Frontal cortex (tissue), 4 donors: ENCODE measurements around the gene MVK. TPM values are rescaled to one million over a fixed set of nuclear protein-coding genes. Genes with fewer than 3 reads are reported as not detected.

ENCODE experiments used
- DNase-seq, 2 donors: peaks; one replicate each; pipeline ENCODE4 v3.0.0; 2012; ENCODE audit warnings: low spot score in 2 of 2
- FAIRE-seq: peaks from 2 replicates; lab custom pipeline; 2012; peaks lifted over from hg19 to GRCh38; lab: Jason Lieb, UNC
- total RNA-seq: library from RNA; depleted of rRNA; stranded (reverse); fragments of >200 nt; gene quantifications from one replicate; pipeline ENCODE4 v1.2.3, GENCODE V29; 2014
- donor health status: control.
- donor health status: control.
- donor health status: control.

The MVK gene
- total RNA-seq, result 14.3 TPM

- DNase-seq (peak; percentile 99), FAIRE-seq (peak; percentile 79)
These were observed at the start of gene MVK, which contains the start of gene MMAB for GRCh38 chr12:109573029-109573913. TSS of gene MVK (plus strand) at chr12:109573794. CDS start at chr12:109574823, 1,029 bp downstream. TSS of gene MMAB (minus strand) at chr12:109573504. CDS start at chr12:109573480, 24 bp downstream.

- DNase-seq, result no peak
- FAIRE-seq, result no peak
These were observed 48.9 kb upstream of the MVK start for GRCh38 chr12:109524466-109525278.

DNA sequence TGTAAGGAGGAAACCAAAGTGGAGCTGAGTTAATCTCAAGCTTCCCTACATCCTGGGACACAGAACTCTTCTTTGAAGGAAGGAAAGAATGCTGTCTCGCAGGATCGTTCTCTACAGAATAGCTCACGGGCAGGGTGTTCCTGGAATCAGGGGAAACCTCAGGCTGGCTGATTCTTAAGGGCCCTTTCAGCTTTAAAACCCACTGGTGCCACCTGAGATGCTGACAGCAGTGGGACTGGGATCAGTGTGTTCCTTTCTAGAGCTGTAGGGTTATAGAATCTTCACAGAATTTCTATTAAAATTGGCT lies 48.4 kb upstream of the MVK start:
- DNase-seq (no peak), FAIRE-seq (no peak)

DNA sequence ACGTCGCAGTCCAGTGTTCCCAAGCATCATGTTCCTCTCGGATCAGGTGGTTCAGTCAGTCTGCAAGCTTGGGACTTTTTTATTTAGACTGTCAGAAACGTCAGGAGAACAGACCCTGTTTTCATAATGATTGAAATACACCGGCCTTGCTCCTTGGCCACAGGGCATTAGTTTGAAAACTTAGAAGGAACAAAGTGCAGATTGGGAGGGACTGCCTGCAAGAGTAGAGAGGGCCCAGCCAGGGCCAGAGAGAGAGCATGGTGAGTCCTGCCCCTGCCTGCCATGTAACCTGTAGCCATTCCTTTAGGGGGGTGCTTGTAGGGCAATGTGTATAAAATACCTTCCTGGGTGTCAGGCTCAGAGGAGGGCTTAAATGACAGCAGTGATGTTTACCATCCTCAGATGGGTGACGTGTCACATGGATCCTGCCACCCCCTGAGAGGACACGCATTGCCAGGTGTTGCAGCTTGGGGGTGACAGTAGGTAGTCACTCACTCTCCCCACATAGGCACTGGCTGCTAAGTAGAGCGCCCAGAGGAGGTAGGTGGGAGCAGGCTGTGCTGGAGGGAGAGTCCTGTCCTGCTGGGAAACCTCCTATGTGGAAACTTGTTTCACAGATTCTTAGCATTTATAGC lies 46.0 kb upstream of the MVK start:
- no peak for FAIRE-seq
- no peak for DNase-seq

DNA sequence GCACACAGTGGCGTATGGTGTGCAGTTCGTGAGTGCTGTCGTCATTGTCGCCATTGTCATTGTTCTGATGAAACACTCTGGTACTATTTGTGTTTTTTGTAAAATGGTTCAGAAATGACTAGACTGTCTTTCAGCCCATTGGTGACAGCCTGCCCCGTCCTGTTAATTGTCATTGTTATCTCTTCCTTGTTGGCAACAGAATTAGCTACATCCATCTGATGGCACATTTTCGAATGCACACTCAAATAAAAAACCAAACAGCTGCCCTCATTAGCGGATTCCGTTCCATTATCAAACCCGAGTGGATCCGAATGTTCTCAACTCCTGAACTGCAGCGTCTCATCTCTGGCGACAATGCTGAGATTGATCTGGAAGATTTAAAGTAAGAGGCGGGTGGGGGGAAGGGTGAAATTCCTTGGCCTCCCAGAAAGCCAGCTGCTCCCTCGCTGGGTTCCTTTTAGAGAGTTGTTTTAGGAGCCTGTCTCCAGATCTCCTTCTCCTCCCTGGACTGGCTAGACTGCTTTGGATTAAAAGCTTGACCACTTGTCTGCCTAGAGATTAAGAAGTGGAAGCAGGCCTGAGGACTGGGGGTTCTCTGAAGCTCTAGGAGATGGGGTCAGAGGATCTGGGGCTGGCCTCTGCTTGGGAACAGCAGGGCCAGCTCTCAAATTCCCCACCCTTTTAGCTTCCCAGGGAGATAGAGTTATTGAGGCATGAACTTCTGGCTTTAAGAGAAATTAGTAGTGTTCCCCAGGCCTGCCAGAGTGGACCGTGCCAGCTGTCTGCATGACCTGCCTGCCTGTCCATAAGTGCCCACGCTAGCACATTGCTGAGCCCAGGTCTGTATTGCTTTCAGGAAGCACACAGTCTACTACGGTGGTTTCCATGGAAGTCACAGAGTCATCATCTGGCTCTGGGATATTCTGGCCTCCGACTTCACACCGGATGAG lies 43.6 kb upstream of the MVK start:
- FAIRE-seq (no peak), DNase-seq (no peak)

GRCh38 chr12:109531411-109531810 lies 42.2 kb upstream of the MVK start:
- FAIRE-seq (no peak), DNase-seq (no peak)

GRCh38 chr12:109532721-109533486 lies 40.7 kb upstream of the MVK start:
- DNase-seq (no peak), FAIRE-seq (no peak)

DNA sequence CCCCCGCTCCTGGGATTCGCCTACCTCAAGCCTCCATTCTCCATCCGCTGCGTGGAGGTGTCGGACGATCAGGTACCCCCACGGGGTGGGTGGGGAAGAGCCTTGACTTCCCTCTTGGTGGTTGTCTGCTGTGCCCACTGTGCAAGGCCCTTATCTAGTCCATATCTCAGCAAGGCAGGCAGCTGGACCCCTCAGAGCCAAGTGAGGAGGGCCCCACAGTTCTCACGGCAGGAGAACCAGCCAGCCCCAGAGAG lies 40.2 kb upstream of the MVK start:
- DNase-seq (no peak), FAIRE-seq (no peak)

DNA sequence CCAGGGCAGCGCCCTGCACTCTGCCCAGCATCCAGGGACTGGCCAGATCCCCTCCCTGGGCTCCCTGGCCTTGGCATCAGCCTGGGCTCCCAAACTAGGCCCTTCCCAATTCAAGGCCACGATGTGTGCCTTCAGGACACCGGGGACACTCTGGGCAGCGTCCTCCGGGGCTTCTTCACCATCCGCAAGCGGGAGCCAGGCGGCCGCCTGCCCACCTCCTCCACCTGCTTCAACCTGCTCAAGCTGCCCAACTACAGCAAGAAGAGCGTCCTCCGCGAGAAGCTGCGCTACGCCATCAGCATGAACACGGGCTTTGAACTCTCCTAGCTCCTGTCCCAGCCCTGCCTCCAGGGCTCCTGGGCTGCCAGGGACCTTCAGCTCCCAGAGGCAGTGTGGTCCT lies 39.1 kb upstream of the MVK start:
- FAIRE-seq, result no peak
- DNase-seq, result no peak

DNA sequence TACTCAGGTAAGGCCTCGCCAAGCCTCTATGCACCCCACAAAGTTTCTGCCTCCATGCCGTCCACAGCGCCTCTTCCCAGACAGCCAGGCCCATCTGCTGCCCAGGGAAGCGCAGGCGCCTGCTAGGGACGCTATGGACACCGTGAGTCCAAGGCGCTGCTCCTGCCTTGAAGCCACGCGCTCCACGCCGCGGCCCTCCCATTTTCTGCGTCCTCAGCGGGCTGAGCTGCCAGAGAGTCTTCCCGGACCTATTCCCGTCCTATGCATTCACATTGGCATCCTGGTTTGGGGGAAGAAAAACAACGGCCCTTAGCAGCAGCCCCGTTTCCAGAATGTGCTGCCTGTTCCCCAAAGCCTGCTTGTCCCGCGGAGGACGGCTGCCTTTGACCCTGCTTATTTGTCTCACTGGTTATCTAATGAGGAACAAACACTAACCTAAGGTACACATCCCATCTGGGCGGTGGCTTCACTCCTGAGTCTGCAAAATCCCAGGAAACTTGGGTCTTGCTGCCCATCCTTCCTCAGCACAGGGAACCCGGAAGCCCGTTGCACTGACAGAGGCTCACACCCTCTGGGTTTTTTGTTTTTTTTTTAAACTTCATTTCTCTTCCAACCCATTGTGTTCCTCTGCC lies 38.2 kb upstream of the MVK start:
- DNase-seq, result no peak
- FAIRE-seq, result no peak

GRCh38 chr12:109535863-109536250 lies 37.7 kb upstream of the MVK start:
- DNase-seq, result no peak
- FAIRE-seq, result no peak

GRCh38 chr12:109537136-109537535 lies 36.5 kb upstream of the MVK start:
- DNase-seq, result no peak
- FAIRE-seq, result no peak

- FAIRE-seq (no peak), DNase-seq (no peak)
These were observed 35.3 kb upstream of the MVK start for GRCh38 chr12:109538191-109538863.

GRCh38 chr12:109539508-109539907 lies 34.1 kb upstream of the MVK start:
- FAIRE-seq (no peak), DNase-seq (no peak)

- no peak for DNase-seq
These were observed 32.8 kb upstream of the MVK start for GRCh38 chr12:109540526-109541412.

GRCh38 chr12:109541413-109541726 lies 32.2 kb upstream of the MVK start:
- DNase-seq (no peak), FAIRE-seq (no peak)

More at GRCh38 chr12:109540526-109541412, 32.8 kb upstream of the MVK start:
- FAIRE-seq, result no peak

GRCh38 chr12:109542014-109542413 lies 31.6 kb upstream of the MVK start:
- FAIRE-seq (no peak), DNase-seq (no peak)
